A549 (cell line): ENCODE results near the gene ELAC2. TPM values are rescaled to one million over a fixed set of nuclear protein-coding genes. Genes with fewer than 3 reads are reported as not detected.

Experiments
- ATAC-seq, 2 experiments: fragments of 200-7000 bp in 1 of 2; fragments of >200 bp in 1 of 2; cut with Nextera tagmentation in 1 of 2; cut with Tn5 transposase in 1 of 2; 3 replicates each; pipeline versions ENCODE4 v1.8.0 to v1.9.1; 2018 to 2020; ENCODE audit warnings: mild to moderate bottlenecking in 1 of 2, moderate library complexity in 1 of 2
- CTCF ChIA-PET: fragments of 300-600 bp; sonication (Branson Sonifier 250); formaldehyde crosslinking; extraction: SDS; loops from one replicate; lab custom pipeline; 2021; ENCODE audit warnings: antibody characterized with exemption, inconsistent platforms; lab: Yijun Ruan, JAX
- POLR2A ChIA-PET: fragments of 350-600 bp; formaldehyde crosslinking; extraction: SDS; loops from one replicate; lab custom pipeline; 2021; ENCODE audit warnings: antibody characterized with exemption, inconsistent platforms; lab: Yijun Ruan, JAX
- DNase-seq, 2 experiments: peaks; one replicate each; pipeline versions ENCODE4 v3.0.0 to v3.0.0-alpha.2; 2011 to 2016; ENCODE audit warnings: low read depth in 1 of 2, low spot score in 1 of 2
- FAIRE-seq: peaks from 2 replicates; lab custom pipeline; 2011; peaks lifted over from hg19 to GRCh38; lab: Jason Lieb, UNC
- H3K27ac ChIP-seq, 2 experiments: fragments of >200 bp; sonication (Bioruptor Twin); formaldehyde crosslinking; 3 replicates each; pipeline ENCODE4 v1.5.1; 2016 to 2017
- H3K4me1 ChIP-seq: fragments of >200 bp; sonication (Bioruptor Twin); formaldehyde crosslinking; 3 replicates; pipeline ENCODE4 v1.6.1; 2016
- H3K4me2 ChIP-seq: fragments of >200 bp; sonication (Bioruptor Twin); formaldehyde crosslinking; 3 replicates; pipeline ENCODE4 v1.6.1; 2016
- H3K4me3 ChIP-seq: fragments of >200 bp; sonication (Bioruptor Twin); formaldehyde crosslinking; 3 replicates; pipeline ENCODE4 v1.5.1; 2016
- H3K9me3 ChIP-seq: fragments of >200 bp; sonication (Bioruptor Twin); formaldehyde crosslinking; 3 replicates; pipeline ENCODE4 v1.6.1; 2016
- ATOH8 ChIP-seq: fragments of 250-450 bp; sonication (Bioruptor Pico); IDR thresholded peaks from 2 replicates; pipeline ENCODE4 v1.5.0; 2020; ENCODE audit warnings: low read depth, mild to moderate bottlenecking, moderate library complexity
- CBX8 ChIP-seq: fragments of 200-600 bp; sonication (generic); IDR thresholded peaks from 2 replicates; pipeline ENCODE4 v1.6.1; 2016
- CEBPB ChIP-seq, 2 experiments: fragments of >200 bp in 1 of 2; sonication (Bioruptor Twin) in 1 of 2; formaldehyde crosslinking in 1 of 2; IDR thresholded peaks; 2 replicates each; pipeline ENCODE4 v1.6.1; 2012 to 2016
- CHD2 ChIP-seq: fragments of 150-350 bp; IDR thresholded peaks from 2 replicates; pipeline ENCODE4 v1.6.1; 2014; ENCODE audit warnings: low read length; ENCODE audit not compliant: partially characterized antibody
- CHD4 ChIP-seq: fragments of 200-600 bp; sonication (generic); IDR thresholded peaks from 2 replicates; pipeline ENCODE4 v1.6.1; 2016; ENCODE audit warnings: antibody characterized with exemption, mild to moderate bottlenecking, borderline replicate concordance
- CTCF ChIP-seq: fragments of >200 bp; sonication (Bioruptor Twin); formaldehyde crosslinking; IDR thresholded peaks from 3 replicates; pipeline ENCODE4 v1.5.1; 2016
- EHF ChIP-seq: fragments of 250-450 bp; sonication (Bioruptor Pico); IDR thresholded peaks from 2 replicates; pipeline ENCODE4 v1.5.0; 2020; ENCODE audit warnings: mild to moderate bottlenecking
- EHMT2 ChIP-seq: fragments of 200-600 bp; sonication (generic); IDR thresholded peaks from 2 replicates; pipeline ENCODE4 v1.6.1; 2016; ENCODE audit warnings: antibody characterized with exemption, low read depth, mild to moderate bottlenecking, moderate library complexity
- ELK1 ChIP-seq: fragments of 150-350 bp; IDR thresholded peaks from 2 replicates; pipeline ENCODE4 v1.6.1; 2014; ENCODE audit warnings: low read depth, mild to moderate bottlenecking, low read length
- FOSL2 ChIP-seq, 2 experiments: fragments of 450-650 bp in 1 of 2; fragments of >200 bp in 1 of 2; sonication (Bioruptor Twin) in 1 of 2; formaldehyde crosslinking; IDR thresholded peaks; 2 replicates each; pipeline versions ENCODE4 v1.5.0 to v1.6.1; 2016 to 2020; ENCODE audit warnings: mild to moderate bottlenecking in 1 of 2, moderate library complexity in 1 of 2
- FOXS1 ChIP-seq: fragments of 250-450 bp; sonication (Bioruptor Pico); IDR thresholded peaks from 2 replicates; pipeline ENCODE4 v1.5.0; 2020; ENCODE audit warnings: mild to moderate bottlenecking, moderate library complexity
- HMGXB4 ChIP-seq: fragments of 250-450 bp; sonication (Bioruptor Pico); IDR thresholded peaks from 2 replicates; pipeline ENCODE4 v1.5.0; 2021; ENCODE audit warnings: mild to moderate bottlenecking, moderate library complexity, borderline replicate concordance
- HOXB13 ChIP-seq: fragments of 250-450 bp; sonication (Bioruptor Pico); IDR thresholded peaks from 2 replicates; pipeline ENCODE4 v1.5.0; 2020; ENCODE audit warnings: low read depth, mild to moderate bottlenecking, moderate library complexity
- KDM5A ChIP-seq: fragments of 200-600 bp; sonication (generic); IDR thresholded peaks from 2 replicates; pipeline ENCODE4 v1.6.1; 2016; ENCODE audit warnings: antibody characterized with exemption, mild to moderate bottlenecking
- MAFK ChIP-seq: fragments of 450-650 bp; IDR thresholded peaks from 2 replicates; pipeline ENCODE4 v1.6.1; 2014; ENCODE audit not compliant: partially characterized antibody
- MAX ChIP-seq: IDR thresholded peaks from 2 replicates; pipeline ENCODE4 v1.6.1; 2012
- MYC ChIP-seq: IDR thresholded peaks from 2 replicates; pipeline ENCODE4 v1.6.1; 2012; ENCODE audit warnings: mild to moderate bottlenecking, inconsistent platforms, low read length, improper control_type of control experiment, borderline replicate concordance
- NPAS2 ChIP-seq: fragments of 250-450 bp; sonication (Bioruptor Pico); IDR thresholded peaks from 2 replicates; pipeline ENCODE4 v1.8.0; 2022; ENCODE audit warnings: mild to moderate bottlenecking, moderate library complexity, borderline replicate concordance
- PHF8 ChIP-seq: fragments of 200-600 bp; sonication (generic); IDR thresholded peaks from 2 replicates; pipeline ENCODE4 v1.6.1; 2016; ENCODE audit warnings: low read depth, mild to moderate bottlenecking, antibody characterized with exemption, moderate library complexity, borderline replicate concordance
- POLR2A ChIP-seq: IDR thresholded peaks from 2 replicates; pipeline ENCODE4 v1.6.1; 2012; ENCODE audit warnings: mild to moderate bottlenecking, low read length
- RAD21 ChIP-seq, 2 experiments: fragments of >200 bp in 1 of 2; sonication (Bioruptor Twin) in 1 of 2; formaldehyde crosslinking in 1 of 2; IDR thresholded peaks in 1 of 2; conservative IDR thresholded peaks in 1 of 2; 2 replicates in 1 of 2; 3 replicates in 1 of 2; pipeline ENCODE4 v1.6.1; 2012 to 2018; ENCODE audit warnings: inconsistent platforms in 1 of 2
- RARB ChIP-seq: fragments of 250-450 bp; sonication (Bioruptor Pico); IDR thresholded peaks from 2 replicates; pipeline ENCODE4 v1.8.0; 2021; ENCODE audit warnings: mild to moderate bottlenecking, moderate library complexity
- SMC3 ChIP-seq: fragments of >200 bp; sonication (Bioruptor Twin); formaldehyde crosslinking; IDR thresholded peaks from 3 replicates; pipeline ENCODE4 v1.6.1; 2018; ENCODE audit warnings: inconsistent platforms
- SREBF2 ChIP-seq: fragments of 450-650 bp; IDR thresholded peaks from 2 replicates; pipeline ENCODE4 v1.6.1; 2014; ENCODE audit warnings: mild to moderate bottlenecking, moderate library complexity
- TP53 ChIP-seq: fragments of 250-450 bp; sonication (Bioruptor Pico); IDR thresholded peaks from 2 replicates; pipeline ENCODE4 v1.5.0; 2021; ENCODE audit warnings: mild to moderate bottlenecking, moderate library complexity
- USF2 ChIP-seq: fragments of 450-650 bp; IDR thresholded peaks from 2 replicates; pipeline ENCODE4 v1.6.1; 2014; ENCODE audit warnings: antibody characterized with exemption
- ZSCAN20 ChIP-seq: fragments of 250-450 bp; sonication (Bioruptor Pico); IDR thresholded peaks from 2 replicates; pipeline ENCODE4 v1.8.0; 2022; ENCODE audit warnings: mild to moderate bottlenecking, moderate library complexity
- WGBS: methylation state at CpG from one replicate; pipeline ENCODE4 v1.1.6; 2017; ENCODE audit errors: missing lambda C conversion rate; 5-methylcytosine and 5-hydroxymethylcytosine counted together
- polyA plus RNA-seq, 4 experiments: library from polyadenylated mRNA; depleted of rRNA in 3 of 4; stranded (reverse); fragments of >200 nt; fragmentation: RNase III in 1 of 4; extraction: RNeasy Plus Mini Kit Qiagen cat#74134 plus additional on column Dnase treatment in 1 of 4; gene quantifications; 2 replicates in 3 of 4; 3 replicates in 1 of 4; pipeline ENCODE4 v1.2.3, GENCODE V29; 2011 to 2017

The ELAC2 gene
- polyA plus RNA-seq, 2 of the 4 experiments (the other 2 are of a cell fraction): 97.9 to 106 TPM

- Histone ChIP-seq H3K4me1 (no peaks in the 10 kb centered on the region), H3K27ac (no peak overlapping the region), H3K9me3 (0 out of 3 replicates have a peak, but pooled peaks cover 9% of the 10 kb centered on the region), H3K4me3 (no peak overlapping the region)
- CTCF ChIA-PET: interaction anchor here (0.8 to 1.2 kb wide), 2 partner anchors 9 to 187 kb away, joined by 4 to 5 read pairs; no protein-coding TSS in a partner anchor
- no peak for FAIRE-seq
- TF ChIP-seq SREBF2: no peak
- no peak for TF ChIP-seq MAX
- TF ChIP-seq NPAS2: no peak
- no peak for TF ChIP-seq FOXS1 (CRISPR knock-in tag)
- no peak for TF ChIP-seq FOSL2 (IDR thresholded peaks at IDR 0.05)
- TF ChIP-seq FOSL2 (CRISPR knock-in tag; IDR thresholded peaks at IDR 0.05): no peak
- TF ChIP-seq HOXB13: no peak
- TF ChIP-seq ELK1: no peak
- no peak for TF ChIP-seq CTCF
- TF ChIP-seq CEBPB (IDR thresholded peaks at IDR 0.05): no peak
- TF ChIP-seq EHMT2: no peak
- TF ChIP-seq ATOH8 (CRISPR knock-in tag): no peak
- TF ChIP-seq, all 56 proteins: peak for 0
- 84% methylated on average over 13 of the region's 13 CpGs for WGBS
- POLR2A ChIA-PET: no interaction called here
- ATAC-seq (no peak), DNase-seq (no peak)
- H3K4me2 ChIP-seq: no peak overlapping the region
These were observed 64.7 kb downstream of the ELAC2 start for GRCh38 chr17:12953156-12953555.

- WGBS: 54% methylated on average over 4 of the region's 4 CpGs
- Histone ChIP-seq H3K4me3 (no peak overlapping the region), H3K4me2 (no peak overlapping the region), H3K4me1 (no peaks in the 10 kb centered on the region), H3K9me3 (0 out of 3 replicates have a peak, but pooled peaks cover 3% of the 10 kb centered on the region), H3K27ac (no peak overlapping the region)
- no peak for FAIRE-seq
- ChIA-PET POLR2A (no interaction called here), CTCF (interaction anchor here (0.6 to 2.0 kb wide), 4 partner anchors 14 to 474 kb away, joined by 3 to 4 read pairs (median 4); no protein-coding TSS in a partner anchor)
- TF ChIP-seq NPAS2 (no peak), SMC3 (no peak), FOXS1 (CRISPR knock-in tag) (no peak), PHF8 (no peak), KDM5A (no peak), CEBPB (IDR thresholded peaks at IDR 0.05) (no peak), POLR2A (no peak), RARB (CRISPR knock-in tag) (no peak), USF2 (no peak), FOSL2 (IDR thresholded peaks at IDR 0.05) (no peak), FOSL2 (CRISPR knock-in tag; IDR thresholded peaks at IDR 0.05) (no peak), CHD2 (no peak), TP53 (no peak), RAD21 (conservative IDR thresholded peaks at IDR 0.05 in 1 of 2, IDR thresholded peaks at IDR 0.05 in 1 of 2) (no peak), MYC (no peak), CBX8 (no peak), MAFK (no peak), EHF (CRISPR knock-in tag) (no peak), ZSCAN20 (no peak), HMGXB4 (CRISPR knock-in tag) (no peak), CHD4 (no peak)
- DNase-seq: no peak
- ATAC-seq: no peak
These were observed 65.8 kb downstream of the ELAC2 start for GRCh38 chr17:12952012-12952411.
